Osteoblast (primary cell): ENCODE measurements around the gene FRMD4B. TPM values are rescaled to one million over a fixed set of nuclear protein-coding genes. Genes with fewer than 3 reads are reported as not detected.

Experiments
- DNase-seq: peaks from one replicate; pipeline ENCODE4 v3.0.0; 2011; ENCODE audit warnings: low spot score, mixed read lengths; ENCODE audit not compliant: insufficient read length; ENCODE audit errors: missing footprints
- H2AFZ ChIP-seq: 2 replicates; pipeline ENCODE4 v1.6.0; 2011; ENCODE audit warnings: mild to moderate bottlenecking, low read length
- H3K27ac ChIP-seq: 2 replicates; pipeline ENCODE4 v1.5.1; 2011; ENCODE audit warnings: mild to moderate bottlenecking, low read depth, low read length, moderate library complexity
- H3K27me3 ChIP-seq: 2 replicates; pipeline ENCODE4 v1.6.0; 2012; ENCODE audit warnings: mild to moderate bottlenecking, control low read depth, inconsistent platforms, low read length, moderate library complexity; ENCODE audit not compliant: insufficient read depth
- H3K36me3 ChIP-seq: 2 replicates; pipeline ENCODE4 v1.5.1; 2011; ENCODE audit warnings: mild to moderate bottlenecking, low read length, control low read depth, moderate library complexity; ENCODE audit not compliant: insufficient read depth
- H3K4me1 ChIP-seq: 2 replicates; pipeline ENCODE4 v1.5.1; 2011; ENCODE audit warnings: mild to moderate bottlenecking, low read length, control low read depth, moderate library complexity; ENCODE audit not compliant: insufficient read depth
- H3K4me2 ChIP-seq: 2 replicates; pipeline ENCODE4 v1.6.0; 2011; ENCODE audit warnings: mild to moderate bottlenecking, low read length; ENCODE audit not compliant: insufficient read depth
- H3K4me3 ChIP-seq: fragments of 200-600 bp; sonication (generic); 3 replicates; pipeline ENCODE4 v1.5.1; 2012; ENCODE audit warnings: mild to moderate bottlenecking, low read length, inconsistent platforms; ENCODE audit not compliant: insufficient read depth
- H3K79me2 ChIP-seq: 2 replicates; pipeline ENCODE4 v1.6.0; 2012; ENCODE audit warnings: mild to moderate bottlenecking, low read length, control low read depth, inconsistent platforms; ENCODE audit not compliant: insufficient read depth
- H3K9me3 ChIP-seq: 2 replicates; pipeline ENCODE4 v1.5.1; 2011; ENCODE audit warnings: low read depth, low read length, control low read depth
- H4K20me1 ChIP-seq: 2 replicates; pipeline ENCODE4 v1.6.0; 2012; ENCODE audit warnings: mild to moderate bottlenecking, low read length, control low read depth; ENCODE audit not compliant: insufficient read depth
- CTCF ChIP-seq: IDR thresholded peaks from 2 replicates; pipeline ENCODE4 v1.5.1; 2011; ENCODE audit warnings: mild to moderate bottlenecking, low read depth, low read length, moderate library complexity; ENCODE audit errors: extremely low read depth
- total RNA-seq: library from RNA; depleted of rRNA; stranded (reverse); fragments of >200 nt; gene quantifications from 2 replicates; pipeline ENCODE4 v1.2.3, GENCODE V29; 2012

The FRMD4B gene
- total RNA-seq, 1 donor, result 0.72 TPM

- Histone ChIP-seq H3K9me3 (no peaks in the 10 kb centered on the region), H3K4me3 (no peak overlapping the region), H3K4me2 (no peak overlapping the region), H4K20me1 (no peaks in the 10 kb centered on the region), H3K27me3 (peaks cover 12% of the 10 kb centered on the region), H3K79me2 (no peaks in the 10 kb centered on the region), H3K36me3 (no peaks in the 10 kb centered on the region), H2AFZ (no peak overlapping the region), H3K27ac (no peak overlapping the region), H3K4me1 (no peaks in the 10 kb centered on the region)
- TF ChIP-seq CTCF, result no peak
- DNase-seq, result no peak
Observed at GRCh38 chr3:69259125-69259524, 126.8 kb downstream of the FRMD4B start.

- peaks cover 23% of the 10 kb centered on the region for H3K27me3 ChIP-seq
- no peak overlapping the region for H2AFZ ChIP-seq
- H3K9me3 ChIP-seq, result no peaks in the 10 kb centered on the region
- H4K20me1 ChIP-seq, result no peaks in the 10 kb centered on the region
- no peaks in the 10 kb centered on the region for H3K79me2 ChIP-seq
- DNase-seq, result no peak
- H3K4me2 ChIP-seq, result no peak overlapping the region
- TF ChIP-seq CTCF, result no peak
- no peak overlapping the region for H3K27ac ChIP-seq
- H3K4me3 ChIP-seq, result no peak overlapping the region
- H3K4me1 ChIP-seq, result no peaks in the 10 kb centered on the region
- H3K36me3 ChIP-seq, result no peaks in the 10 kb centered on the region
Observed at GRCh38 chr3:69255928-69256327, 130.0 kb downstream of the FRMD4B start.

- H2AFZ ChIP-seq, result no peak overlapping the region
- H4K20me1 ChIP-seq, result no peaks in the 10 kb centered on the region
- no peak overlapping the region for H3K4me3 ChIP-seq
- no peaks in the 10 kb centered on the region for H3K79me2 ChIP-seq
- no peaks in the 10 kb centered on the region for H3K36me3 ChIP-seq
- H3K27me3 ChIP-seq, result peaks cover 31% of the 10 kb centered on the region
- no peak overlapping the region for H3K4me2 ChIP-seq
- H3K4me1 ChIP-seq, result peaks cover 4% of the 10 kb centered on the region
- H3K27ac ChIP-seq, result no peak overlapping the region
- no peak for TF ChIP-seq CTCF
- no peak for DNase-seq
- no peaks in the 10 kb centered on the region for H3K9me3 ChIP-seq
Observed at GRCh38 chr3:69254351-69254750, 131.5 kb downstream of the FRMD4B start.

GRCh38 chr3:69252631-69253030, 133.3 kb downstream of the FRMD4B start:
- H3K9me3 ChIP-seq, result no peaks in the 10 kb centered on the region
- no peak overlapping the region for H3K4me2 ChIP-seq
- peaks cover 4% of the 10 kb centered on the region for H3K4me1 ChIP-seq
- H2AFZ ChIP-seq, result no peak overlapping the region
- no peak for DNase-seq
- H3K4me3 ChIP-seq, result no peak overlapping the region
- no peaks in the 10 kb centered on the region for H3K36me3 ChIP-seq
- H4K20me1 ChIP-seq, result no peaks in the 10 kb centered on the region
- H3K79me2 ChIP-seq, result no peaks in the 10 kb centered on the region
- peaks cover 43% of the 10 kb centered on the region for H3K27me3 ChIP-seq
- TF ChIP-seq CTCF, result no peak
- H3K27ac ChIP-seq, result no peak overlapping the region
